DOHH2 (cell line): ENCODE results near the gene RGS17.
"Not testable (repeated sequence)": the region's sequence is repeated elsewhere in the genome, so short reads cannot be mapped to it uniquely, and the experiment has no call there.

ENCODE experiments used
- H3F3A ChIP-seq: fragments of 200-600 bp; sonication (generic), shearing (Covaris generic); 2 replicates; pipeline ENCODE4 v1.6.0; 2016; ENCODE audit warnings: antibody characterized with exemption, mild to moderate bottlenecking; ENCODE audit not compliant: control insufficient read depth, insufficient read depth
- H3K27ac ChIP-seq: fragments of 200-600 bp; sonication (generic); 2 replicates; pipeline ENCODE4 v1.5.1; 2014; ENCODE audit warnings: low read depth, mild to moderate bottlenecking, low read length, moderate library complexity
- H3K27me3 ChIP-seq: fragments of 200-600 bp; sonication (generic); 2 replicates; pipeline ENCODE4 v1.6.1; 2014; ENCODE audit warnings: mild to moderate bottlenecking, low read length, mixed read lengths; ENCODE audit not compliant: control insufficient read depth
- H3K36me3 ChIP-seq: fragments of 200-600 bp; sonication (generic); 2 replicates; pipeline ENCODE4 v1.6.1; 2014; ENCODE audit warnings: mild to moderate bottlenecking, low read length, moderate library complexity, mixed read lengths; ENCODE audit not compliant: control insufficient read depth
- H3K4me1 ChIP-seq: fragments of 200-600 bp; sonication (generic); 2 replicates; pipeline ENCODE4 v1.6.1; 2014; ENCODE audit warnings: mild to moderate bottlenecking, low read length, mixed read lengths; ENCODE audit not compliant: control insufficient read depth
- H3K4me2 ChIP-seq: fragments of 200-600 bp; sonication (generic); 2 replicates; pipeline ENCODE4 v1.6.0; 2014; ENCODE audit warnings: mild to moderate bottlenecking, low read length, moderate library complexity
- H3K4me3 ChIP-seq: fragments of 200-600 bp; sonication (generic); 2 replicates; pipeline ENCODE4 v1.5.1; 2014; ENCODE audit warnings: mild to moderate bottlenecking, low read length, mixed read lengths
- H3K79me2 ChIP-seq: fragments of 200-600 bp; sonication (generic); 2 replicates; pipeline ENCODE4 v1.6.1; 2014; ENCODE audit warnings: mild to moderate bottlenecking, low read length, mixed read lengths; ENCODE audit not compliant: control insufficient read depth
- H3K9me2 ChIP-seq: fragments of 200-600 bp; sonication (generic); replicated peaks from 2 replicates; pipeline ENCODE4 v1.6.1; 2014; ENCODE audit warnings: mild to moderate bottlenecking, low read length, mixed read lengths; ENCODE audit not compliant: control insufficient read depth
- H3K9me3 ChIP-seq: fragments of 200-600 bp; sonication (generic); 2 replicates; pipeline ENCODE4 v1.6.1; 2014; ENCODE audit warnings: antibody characterized with exemption, low read length, mixed read lengths; ENCODE audit not compliant: control insufficient read depth, insufficient read depth
- H4K20me1 ChIP-seq: fragments of 200-600 bp; sonication (generic); 2 replicates; pipeline ENCODE4 v1.6.0; 2014; ENCODE audit warnings: low read depth, mild to moderate bottlenecking, antibody characterized with exemption, low read length, moderate library complexity; ENCODE audit not compliant: control insufficient read depth, insufficient read depth
- EZH2phosphoT487 ChIP-seq: fragments of 200-600 bp; sonication (generic); IDR thresholded peaks from 2 replicates; pipeline ENCODE4 v1.6.1; 2017; ENCODE audit warnings: borderline replicate concordance, mild to moderate bottlenecking, antibody characterized with exemption, low read length, moderate library complexity, mixed read lengths
- TF ChIP-seq, protein P1 (sequence below): fragments of 200-600 bp; sonication (generic); IDR thresholded peaks from one replicate; pipeline ENCODE4 v1.5.1; 2014; ENCODE audit warnings: antibody characterized with exemption, mild to moderate bottlenecking, low read depth, low read length; ENCODE audit not compliant: poor library complexity, severe bottlenecking

The RGS17 gene

DNA sequence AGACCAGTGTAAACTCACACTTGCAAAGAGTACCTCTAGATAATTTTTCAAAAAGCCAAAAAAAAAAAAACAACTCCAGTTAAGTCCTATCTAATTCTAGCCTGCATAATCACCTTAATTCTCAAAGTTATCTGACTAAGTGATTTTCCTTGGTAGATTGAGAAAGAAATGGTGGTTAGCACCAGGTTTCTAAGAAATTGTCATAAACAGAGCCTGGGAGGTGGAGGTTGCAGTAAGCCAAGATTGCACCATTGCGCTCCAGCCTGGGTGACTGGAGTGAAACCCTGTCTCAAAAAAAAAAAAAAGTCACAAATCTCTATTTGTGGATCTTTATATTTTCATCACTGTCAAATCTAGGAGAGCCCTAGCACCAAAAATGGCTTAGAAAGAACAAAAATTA is 157.2 kb downstream of the RGS17 start:
- peaks cover 33% of the 10 kb centered on the region for H4K20me1 ChIP-seq
- peaks cover 24% of the 10 kb centered on the region for H3K4me1 ChIP-seq
- H3K36me3 ChIP-seq: peaks cover 96% of the 10 kb centered on the region
- H3K4me3 ChIP-seq: no peak overlapping the region
- H3K27me3 ChIP-seq: no peaks in the 10 kb centered on the region
- peaks cover 66% of the 10 kb centered on the region for H3K79me2 ChIP-seq
- H3K4me2 ChIP-seq: 0 out of 2 replicates have a peak overlapping the region, but pooled peaks have one; percentile 7
- H3K9me2 ChIP-seq: no peaks in the 10 kb centered on the region
- TF ChIP-seq EZH2phosphoT487: no peak
- TF ChIP-seq, protein P1, sequence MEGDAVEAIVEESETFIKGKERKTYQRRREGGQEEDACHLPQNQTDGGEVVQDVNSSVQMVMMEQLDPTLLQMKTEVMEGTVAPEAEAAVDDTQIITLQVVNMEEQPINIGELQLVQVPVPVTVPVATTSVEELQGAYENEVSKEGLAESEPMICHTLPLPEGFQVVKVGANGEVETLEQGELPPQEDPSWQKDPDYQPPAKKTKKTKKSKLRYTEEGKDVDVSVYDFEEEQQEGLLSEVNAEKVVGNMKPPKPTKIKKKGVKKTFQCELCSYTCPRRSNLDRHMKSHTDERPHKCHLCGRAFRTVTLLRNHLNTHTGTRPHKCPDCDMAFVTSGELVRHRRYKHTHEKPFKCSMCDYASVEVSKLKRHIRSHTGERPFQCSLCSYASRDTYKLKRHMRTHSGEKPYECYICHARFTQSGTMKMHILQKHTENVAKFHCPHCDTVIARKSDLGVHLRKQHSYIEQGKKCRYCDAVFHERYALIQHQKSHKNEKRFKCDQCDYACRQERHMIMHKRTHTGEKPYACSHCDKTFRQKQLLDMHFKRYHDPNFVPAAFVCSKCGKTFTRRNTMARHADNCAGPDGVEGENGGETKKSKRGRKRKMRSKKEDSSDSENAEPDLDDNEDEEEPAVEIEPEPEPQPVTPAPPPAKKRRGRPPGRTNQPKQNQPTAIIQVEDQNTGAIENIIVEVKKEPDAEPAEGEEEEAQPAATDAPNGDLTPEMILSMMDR: no peak
- no peaks in the 10 kb centered on the region for H3K9me3 ChIP-seq
- H3K27ac ChIP-seq: no peak overlapping the region
- H3F3A ChIP-seq: peaks cover 67% of the 10 kb centered on the region

DNA sequence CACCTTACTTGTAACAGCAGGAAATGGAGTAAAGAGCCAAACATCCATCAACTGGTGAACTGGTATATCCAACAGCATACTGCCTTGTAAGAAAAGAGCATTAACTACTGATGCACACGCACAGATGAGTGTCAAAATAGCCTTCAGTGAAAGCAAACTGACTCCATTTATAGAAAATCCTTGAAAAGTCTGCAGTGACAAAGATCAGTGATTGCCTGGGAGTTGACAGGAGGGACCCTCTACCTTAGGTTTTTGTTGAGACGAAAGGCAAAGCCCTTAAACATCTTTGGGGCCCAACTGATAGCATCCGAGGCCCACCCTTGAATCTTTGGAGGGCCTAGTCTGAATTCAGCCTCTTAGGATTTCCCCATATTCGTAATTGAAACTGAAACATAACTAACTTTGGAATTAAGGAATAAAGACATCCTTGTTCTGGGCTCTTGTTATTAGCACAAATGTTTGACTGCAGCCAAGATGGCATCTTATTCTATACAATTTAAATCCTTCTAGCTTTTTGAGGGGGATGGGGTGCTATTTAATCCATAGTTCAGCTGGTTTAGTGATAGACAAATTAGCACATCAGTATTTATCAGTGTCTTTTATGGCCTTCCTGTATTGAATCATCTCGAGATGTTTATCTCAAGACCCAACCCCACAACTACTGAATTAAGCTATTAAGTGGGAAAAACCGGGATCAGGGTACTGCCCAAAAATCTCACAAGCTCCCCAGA is 161.2 kb downstream of the RGS17 start:
- H3K4me1 ChIP-seq: peaks cover 3% of the 10 kb centered on the region; the same call in 1 of the 2 replicates
- H3K79me2 ChIP-seq: peaks cover 25% of the 10 kb centered on the region
- no peak overlapping the region for H3K4me2 ChIP-seq
- no peaks in the 10 kb centered on the region for H3K27me3 ChIP-seq
- TF ChIP-seq, protein P1: no peak
- no peak for TF ChIP-seq EZH2phosphoT487
- H3K27ac ChIP-seq: no peak overlapping the region
- H3K9me2 ChIP-seq: no peaks in the 10 kb centered on the region
- no peaks in the 10 kb centered on the region for H3K9me3 ChIP-seq
- H3F3A ChIP-seq: peaks cover 54% of the 10 kb centered on the region
- peaks cover 56% of the 10 kb centered on the region for H3K36me3 ChIP-seq
- no peak overlapping the region for H3K4me3 ChIP-seq
- H4K20me1 ChIP-seq: peaks cover 7% of the 10 kb centered on the region

DNA sequence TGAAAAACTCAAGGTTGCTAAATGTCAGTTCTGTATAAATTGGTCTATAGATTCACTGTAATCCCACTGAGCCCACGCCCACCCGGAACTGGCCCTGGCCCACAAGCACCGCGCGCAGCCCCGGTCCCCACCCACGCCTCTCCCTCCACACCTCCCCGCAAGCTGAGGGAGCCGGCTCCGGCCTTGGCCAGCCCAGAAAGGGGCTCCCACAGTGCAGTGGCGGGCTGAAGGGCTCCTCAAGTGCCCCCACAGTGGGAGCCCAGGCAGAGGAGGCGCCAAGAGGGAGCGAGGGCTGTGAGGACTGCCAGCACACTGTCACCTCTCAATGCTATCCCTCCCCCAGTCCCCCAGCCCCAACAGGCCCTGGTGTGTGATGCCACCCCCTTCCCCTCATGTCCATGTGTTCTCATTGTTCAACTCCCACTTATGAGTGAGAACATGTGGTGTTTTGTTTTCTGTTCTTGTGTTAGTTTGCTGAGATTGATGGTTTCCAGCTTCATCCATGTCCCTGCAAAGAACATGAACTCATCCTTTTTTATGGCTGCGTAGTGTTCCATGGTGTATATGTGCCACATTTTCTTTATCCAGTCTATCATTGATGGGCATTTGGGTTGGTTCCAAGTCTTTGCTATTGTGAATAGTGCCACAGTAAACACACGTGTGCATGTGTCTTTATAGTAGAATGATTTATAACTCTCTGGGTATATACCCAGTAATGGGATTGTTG is 164.8 kb downstream of the RGS17 start:
- H3K27ac ChIP-seq, H4K20me1 ChIP-seq, H3K4me1 ChIP-seq, H3K9me2 ChIP-seq, H3K4me2 ChIP-seq, H3K4me3 ChIP-seq, H3K79me2 ChIP-seq, H3K9me3 ChIP-seq: not testable (repeated sequence)
- H3K36me3 ChIP-seq: peaks cover 21% of the 10 kb centered on the region
- peaks cover 23% of the 10 kb centered on the region for H3F3A ChIP-seq
- peaks cover 13% of the 10 kb centered on the region for H3K27me3 ChIP-seq

DNA sequence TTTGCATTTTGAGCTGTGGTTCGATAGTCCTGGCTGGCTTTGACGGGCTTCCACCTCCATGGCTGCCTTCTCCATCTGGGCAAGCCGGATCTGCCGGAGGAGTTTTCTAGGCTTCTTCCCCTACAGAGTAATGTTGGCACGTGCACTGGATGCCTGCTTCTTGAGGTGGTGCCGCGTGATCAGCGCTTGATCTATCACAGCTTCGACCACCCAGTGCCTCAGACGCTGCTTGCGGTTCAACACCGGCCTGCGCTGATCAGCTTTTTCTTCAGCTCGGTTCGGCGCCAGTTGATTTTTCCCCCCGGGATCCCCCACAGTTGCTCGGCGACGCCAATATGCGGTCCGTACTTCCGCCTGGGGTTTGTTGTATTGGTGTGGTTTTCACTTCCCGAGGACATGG is 171.7 kb downstream of the RGS17 start:
- Histone ChIP-seq H3K9me2 (no peaks in the 10 kb centered on the region), H3K4me1 (no peaks in the 10 kb centered on the region), H3K4me3 (no peak overlapping the region), H4K20me1 (no peaks in the 10 kb centered on the region), H3K4me2 (no peak overlapping the region), H3K36me3 (no peaks in the 10 kb centered on the region), H3F3A (no peaks in the 10 kb centered on the region), H3K27ac (no peak overlapping the region), H3K27me3 (peaks cover 17% of the 10 kb centered on the region), H3K9me3 (no peaks in the 10 kb centered on the region), H3K79me2 (no peaks in the 10 kb centered on the region)
- no peak for TF ChIP-seq EZH2phosphoT487
- TF ChIP-seq, protein P1: no peak
